HepG2 (cell line): ENCODE data around the gene NOL4L. TPM values are rescaled to one million over a fixed set of nuclear protein-coding genes. Genes with fewer than 3 reads are reported as not detected.
A peak's percentile ranks its signal among the peaks of the same experiment; 100 is the strongest.

Source experiments
- E2F2 ChIP-seq: sonication (generic); formaldehyde crosslinking; IDR thresholded peaks from 2 replicates; pipeline ENCODE4 v1.4.0; 2020; ENCODE audit warnings: missing genetic modification reagents, borderline replicate concordance
- EEA1 ChIP-seq: sonication (generic); formaldehyde crosslinking; IDR thresholded peaks from 2 replicates; pipeline ENCODE4 v1.5.1; 2020; ENCODE audit warnings: mild to moderate bottlenecking, missing genetic modification reagents, borderline replicate concordance
- FOXC1 ChIP-seq: sonication (generic); formaldehyde crosslinking; IDR thresholded peaks from 2 replicates; pipeline ENCODE4 v1.8.0; 2022; ENCODE audit warnings: mild to moderate bottlenecking, missing genetic modification reagents, borderline replicate concordance
- HNF4G ChIP-seq, 2 experiments: sonication (generic) in 1 of 2; formaldehyde crosslinking in 1 of 2; IDR thresholded peaks; 2 replicates each; pipeline versions ENCODE4 v1.4.0 to v1.6.1; 2011 to 2020; ENCODE audit warnings: borderline replicate concordance in 2 of 2, low read depth in 2 of 2, mild to moderate bottlenecking in 2 of 2, low read length in 1 of 2, missing genetic modification reagents in 1 of 2, moderate library complexity in 1 of 2
- KMT2A ChIP-seq: sonication (generic); formaldehyde crosslinking; IDR thresholded peaks from 2 replicates; pipeline ENCODE4 v1.4.0; 2020; ENCODE audit warnings: missing genetic modification reagents
- LBX2 ChIP-seq: sonication (generic); formaldehyde crosslinking; IDR thresholded peaks from 2 replicates; pipeline ENCODE4 v1.5.0; 2020; ENCODE audit warnings: missing genetic modification reagents, mild to moderate bottlenecking, borderline replicate concordance
- MEIS1 ChIP-seq: sonication (generic); formaldehyde crosslinking; IDR thresholded peaks from 2 replicates; pipeline ENCODE4 v1.9.0; 2021; ENCODE audit warnings: mild to moderate bottlenecking, missing genetic modification reagents, moderate library complexity, borderline replicate concordance
- NR2F6 ChIP-seq, 2 experiments: IDR thresholded peaks; 2 replicates each; pipeline ENCODE4 v1.6.1; 2016; ENCODE audit warnings: antibody characterized with exemption in 1 of 2, mild to moderate bottlenecking in 1 of 2
- ZFP91 ChIP-seq: sonication (generic); formaldehyde crosslinking; IDR thresholded peaks from 2 replicates; pipeline ENCODE4 v1.9.0; 2022; ENCODE audit warnings: missing genetic modification reagents, mild to moderate bottlenecking, borderline replicate concordance
- ZFX ChIP-seq: sonication (generic); formaldehyde crosslinking; IDR thresholded peaks from 2 replicates; pipeline ENCODE4 v1.4.0; 2020; ENCODE audit warnings: mild to moderate bottlenecking, low read depth, missing genetic modification reagents, moderate library complexity
- ZMYM4 ChIP-seq: sonication (generic); formaldehyde crosslinking; IDR thresholded peaks from 2 replicates; pipeline ENCODE4 v1.8.1; 2023; ENCODE audit warnings: mild to moderate bottlenecking, missing genetic modification reagents
- ZNF276 ChIP-seq: sonication (generic); formaldehyde crosslinking; IDR thresholded peaks from 2 replicates; pipeline ENCODE4 v1.4.0; 2020; ENCODE audit warnings: mild to moderate bottlenecking, low read depth, missing genetic modification reagents
- ZNF441 ChIP-seq: sonication (generic); formaldehyde crosslinking; IDR thresholded peaks from 2 replicates; pipeline ENCODE4 v1.7.0; 2021; ENCODE audit warnings: missing genetic modification reagents, borderline replicate concordance
- ZNF550 ChIP-seq: sonication (generic); formaldehyde crosslinking; IDR thresholded peaks from 2 replicates; pipeline ENCODE4 v1.4.0; 2020; ENCODE audit warnings: mild to moderate bottlenecking, missing genetic modification reagents, borderline replicate concordance
- ZNF598 ChIP-seq: sonication (generic); formaldehyde crosslinking; IDR thresholded peaks from 2 replicates; pipeline ENCODE4 v1.5.1; 2020; ENCODE audit warnings: mild to moderate bottlenecking, missing genetic modification reagents, borderline replicate concordance
- ZNF766 ChIP-seq: sonication (generic); formaldehyde crosslinking; IDR thresholded peaks from 2 replicates; pipeline ENCODE4 v1.5.0; 2020; ENCODE audit warnings: missing genetic modification reagents, borderline replicate concordance
- ZNF768 ChIP-seq: sonication (generic); formaldehyde crosslinking; IDR thresholded peaks from 2 replicates; pipeline ENCODE4 v1.4.0; 2020; ENCODE audit warnings: missing genetic modification reagents
- polyA plus RNA-seq, 8 experiments: library from polyadenylated mRNA; depleted of rRNA in 3 of 8; stranded (reverse) in 7 of 8; unstranded in 1 of 8; fragments of >200 nt; fragmentation: Illumina TruSeq in 4 of 8; extraction: Trizol in 4 of 8; gene quantifications; 2 replicates each; pipeline versions ENCODE4 v1.2.1 to v1.2.3, GENCODE V29; 2011 to 2016; ENCODE audit warnings: low read depth in 4 of 8, missing spikeins in 1 of 8, mixed read lengths in 1 of 8; ENCODE audit not compliant: insufficient read depth in 1 of 8
- total RNA-seq, 5 experiments: library from RNA; depleted of rRNA; stranded (reverse); fragments of >200 nt; fragmentation: Illumina TruSeq; extraction: Trizol; gene quantifications; 2 replicates each; pipeline ENCODE4 v1.2.3, GENCODE V29; 2016; ENCODE audit warnings: low read depth in 1 of 5
- TF ChIP-seq, protein P1 (sequence below): sonication (generic); formaldehyde crosslinking; IDR thresholded peaks from 2 replicates; pipeline ENCODE4 v1.5.0; 2020; ENCODE audit warnings: missing genetic modification reagents

Gene NOL4L
- total and polyA plus RNA-seq, 2 of the 13 experiments (the other 11 are each of a cell fraction or from before 2014, with no cell fraction given): 16.6 to 35.4 TPM

GRCh38 chr20:32546918-32547752 lies 38.0 kb downstream of the NOL4L start (continued):
- TF ChIP-seq ZNF766 (CRISPR knock-in tag) (0 out of 2 replicates have a peak, but pooled peaks have one; percentile 42), KMT2A (CRISPR knock-in tag) (peak; percentile 1; the same call in 1 of the 2 replicates), E2F2 (CRISPR knock-in tag) (no peak), NR2F6 (IDR thresholded peaks at IDR 0.05) (no peak), NR2F6 (CRISPR knock-in tag; IDR thresholded peaks at IDR 0.05) (0 out of 2 replicates have a peak, but pooled peaks have one; percentile 6), ZMYM4 (CRISPR knock-in tag) (0 out of 2 replicates have a peak, but pooled peaks have one; percentile 27), EEA1 (CRISPR knock-in tag) (peak; percentile 68; the same call in 1 of the 2 replicates), ZFX (CRISPR knock-in tag) (0 out of 2 replicates have a peak, but pooled peaks have one; percentile 3), HNF4G (IDR thresholded peaks at IDR 0.05; ENCODE audit: borderline replicate concordance, low read depth, low read length) (no peak), HNF4G (CRISPR knock-in tag; IDR thresholded peaks at IDR 0.05; ENCODE audit: borderline replicate concordance, low read depth) (no peak), ZNF441 (CRISPR knock-in tag) (0 out of 2 replicates have a peak, but pooled peaks have one; percentile 29), FOXC1 (CRISPR knock-in tag) (peak; percentile 71; the same call in 1 of the 2 replicates), ZNF276 (CRISPR knock-in tag) (peak; percentile 73; the same call in 1 of the 2 replicates), ZNF598 (CRISPR knock-in tag) (peak; percentile 51; the same call in 1 of the 2 replicates), ZNF550 (CRISPR knock-in tag) (no peak), MEIS1 (CRISPR knock-in tag) (peak; percentile 69; the same call in 1 of the 2 replicates), ZNF768 (CRISPR knock-in tag) (peak; percentile 46; the same call in 1 of the 2 replicates), ZFP91 (CRISPR knock-in tag) (peak; percentile 2; the same call in 1 of the 2 replicates), LBX2 (no peak)
- TF ChIP-seq, protein P1, sequence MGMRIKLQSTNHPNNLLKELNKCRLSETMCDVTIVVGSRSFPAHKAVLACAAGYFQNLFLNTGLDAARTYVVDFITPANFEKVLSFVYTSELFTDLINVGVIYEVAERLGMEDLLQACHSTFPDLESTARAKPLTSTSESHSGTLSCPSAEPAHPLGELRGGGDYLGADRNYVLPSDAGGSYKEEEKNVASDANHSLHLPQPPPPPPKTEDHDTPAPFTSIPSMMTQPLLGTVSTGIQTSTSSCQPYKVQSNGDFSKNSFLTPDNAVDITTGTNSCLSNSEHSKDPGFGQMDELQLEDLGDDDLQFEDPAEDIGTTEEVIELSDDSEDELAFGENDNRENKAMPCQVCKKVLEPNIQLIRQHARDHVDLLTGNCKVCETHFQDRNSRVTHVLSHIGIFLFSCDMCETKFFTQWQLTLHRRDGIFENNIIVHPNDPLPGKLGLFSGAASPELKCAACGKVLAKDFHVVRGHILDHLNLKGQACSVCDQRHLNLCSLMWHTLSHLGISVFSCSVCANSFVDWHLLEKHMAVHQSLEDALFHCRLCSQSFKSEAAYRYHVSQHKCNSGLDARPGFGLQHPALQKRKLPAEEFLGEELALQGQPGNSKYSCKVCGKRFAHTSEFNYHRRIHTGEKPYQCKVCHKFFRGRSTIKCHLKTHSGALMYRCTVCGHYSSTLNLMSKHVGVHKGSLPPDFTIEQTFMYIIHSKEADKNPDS (CRISPR knock-in tag): 0 out of 2 replicates have a peak, but pooled peaks have one; percentile 32
